Left hindlimb (tissue), 1 donor: ENCODE data around the gene ITGAV.

Experiments
- DNase-seq: peaks from one replicate; pipeline ENCODE4 v3.0.0-alpha.2; 2018

The ITGAV gene

DNA sequence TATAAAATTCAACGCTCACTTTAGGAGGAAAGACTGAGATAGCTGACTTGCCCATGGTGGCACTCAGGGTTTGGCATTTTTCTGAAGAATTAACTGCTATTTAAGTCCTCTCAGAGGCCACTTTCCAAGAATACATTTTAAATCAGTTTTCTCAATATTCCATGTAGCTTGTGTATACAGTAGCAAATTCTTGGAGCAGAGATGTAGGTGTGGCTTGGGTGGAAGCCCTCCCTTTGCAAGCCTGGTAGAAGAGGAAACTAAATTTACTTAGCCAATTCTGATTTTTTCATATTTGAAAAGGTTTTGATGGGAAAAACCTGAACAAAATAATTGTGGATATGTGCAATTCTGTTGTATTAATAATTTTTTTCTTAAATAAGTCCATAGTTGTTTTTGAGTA, 14.0 kb upstream of the ITGAV start:
- no peak for DNase-seq

DNA sequence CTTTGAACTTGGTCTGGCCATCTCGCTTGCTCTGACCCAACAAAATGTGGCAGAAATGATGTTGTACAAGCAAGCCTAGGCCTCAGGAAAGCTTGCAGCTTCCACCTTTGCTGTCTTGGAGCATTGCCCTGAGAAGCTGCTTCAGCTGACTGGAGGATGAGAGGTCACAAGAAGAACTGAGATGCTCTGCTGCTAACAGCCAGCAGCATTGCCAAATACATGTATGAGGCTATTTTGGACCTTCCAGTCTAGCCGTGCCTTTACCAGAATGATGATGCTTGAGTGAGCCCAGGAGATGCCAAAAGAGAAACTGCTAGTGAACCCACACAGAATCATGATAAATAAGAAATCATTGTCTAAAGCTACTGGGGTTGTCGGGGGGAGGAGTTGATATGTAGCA, 13.2 kb upstream of the ITGAV start:
- DNase-seq, result no peak

DNA sequence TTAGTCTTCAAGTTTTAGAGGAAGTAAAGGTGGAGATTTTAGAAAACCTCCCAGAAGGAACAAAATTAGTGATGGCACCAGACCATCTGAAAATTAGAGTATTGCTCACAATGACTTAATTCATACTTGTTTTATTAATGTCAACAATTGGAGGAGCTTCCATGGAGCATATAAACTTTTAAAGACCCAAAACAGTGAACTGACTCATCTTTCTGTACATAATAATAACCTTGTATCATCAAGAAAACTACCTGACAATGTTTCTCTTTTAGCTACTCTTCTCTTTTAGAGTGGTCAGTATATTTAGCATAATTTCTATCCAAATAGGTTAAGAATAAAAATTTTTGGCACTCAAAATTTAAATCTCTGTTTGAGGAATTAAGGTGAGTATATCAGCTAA, 7.2 kb upstream of the ITGAV start:
- no peak for DNase-seq

DNA sequence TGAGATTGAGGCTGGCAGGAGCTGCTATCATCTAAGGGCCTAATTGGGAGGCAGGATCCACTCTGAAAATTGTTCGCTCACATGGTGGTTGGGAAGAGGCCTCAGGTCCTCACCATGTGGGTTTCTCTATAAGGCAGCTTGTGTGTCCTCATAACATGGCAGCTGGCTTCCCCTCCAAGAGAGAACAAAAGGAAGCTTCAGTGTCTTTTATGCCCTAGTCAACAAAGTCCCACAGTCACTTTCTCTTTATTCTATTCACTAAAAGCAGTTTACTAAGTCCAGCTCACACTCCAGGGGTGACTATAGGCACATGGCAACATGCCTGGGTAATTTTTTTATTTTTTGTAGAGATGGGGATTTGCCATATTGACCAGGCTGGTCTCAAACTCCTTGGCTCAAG, 5.8 kb upstream of the ITGAV start:
- no peak for DNase-seq

DNA sequence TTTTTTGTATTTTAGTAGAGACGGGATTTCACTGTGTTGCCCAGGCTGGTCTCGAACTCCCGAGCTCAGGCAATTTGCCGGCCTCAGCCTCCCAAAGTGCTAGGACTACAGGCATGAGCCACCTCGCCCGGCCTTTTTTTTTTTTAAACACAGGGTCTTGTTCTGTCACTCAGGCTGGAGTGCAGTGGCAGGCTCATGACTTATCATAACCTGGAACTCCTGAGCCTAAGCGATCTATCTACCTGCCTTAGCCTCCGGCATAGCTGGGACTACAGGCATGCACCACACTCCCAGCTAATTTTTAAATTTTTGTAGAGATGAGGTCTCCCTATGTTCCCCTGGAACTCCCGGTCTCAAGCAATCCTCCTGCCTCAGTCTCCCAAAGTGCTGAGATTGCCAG, 1.4 kb upstream of the ITGAV start:
- DNase-seq, result no peak

DNA sequence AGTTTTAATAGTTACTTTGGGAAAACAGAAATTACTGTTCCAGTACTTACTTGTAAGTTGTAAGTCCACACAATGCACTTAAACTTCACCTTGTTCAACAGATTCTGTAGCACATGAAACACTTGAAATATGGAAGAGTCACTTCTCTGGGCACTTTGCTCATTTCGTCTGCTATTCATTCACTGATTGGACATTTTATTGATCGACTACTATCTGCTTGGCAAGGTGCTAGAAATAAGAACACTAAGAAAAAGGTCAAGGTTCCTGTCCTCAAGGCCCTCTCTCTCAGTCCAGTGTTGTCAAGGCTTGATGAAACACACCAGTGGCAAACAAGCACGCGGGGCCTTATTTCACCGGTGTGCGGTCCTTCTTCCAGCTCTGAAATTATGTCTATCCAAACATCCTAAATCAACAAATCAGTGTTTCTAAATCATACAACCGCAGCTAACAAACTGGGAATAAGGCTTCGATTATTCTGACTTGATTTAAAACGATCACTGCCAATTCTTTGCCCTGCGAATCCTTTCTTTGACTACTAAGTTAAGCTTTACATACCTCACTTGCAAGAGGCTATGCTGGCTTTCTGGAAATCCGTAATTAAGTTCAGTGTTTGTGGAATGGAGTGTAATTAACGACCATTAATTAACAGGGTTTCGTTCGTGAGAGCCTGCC, 780 bp upstream of the ITGAV start:
- DNase-seq, result peak; percentile 33

DNA sequence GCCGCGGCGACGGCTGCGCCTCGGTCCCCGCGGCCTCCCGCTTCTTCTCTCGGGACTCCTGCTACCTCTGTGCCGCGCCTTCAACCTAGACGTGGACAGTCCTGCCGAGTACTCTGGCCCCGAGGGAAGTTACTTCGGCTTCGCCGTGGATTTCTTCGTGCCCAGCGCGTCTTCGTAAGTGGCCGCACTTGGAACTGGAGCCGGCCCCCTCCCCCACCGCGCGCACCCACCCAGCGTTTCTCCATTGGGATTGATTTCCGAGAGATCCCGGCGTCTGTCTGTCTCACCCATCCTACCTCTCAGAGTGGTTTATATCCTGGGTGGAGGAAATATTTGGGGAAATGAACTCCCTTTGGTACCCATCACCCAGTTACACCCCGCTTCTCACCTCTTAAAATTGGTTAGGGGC, 498 bp downstream of the ITGAV start:
- no peak for DNase-seq

DNA sequence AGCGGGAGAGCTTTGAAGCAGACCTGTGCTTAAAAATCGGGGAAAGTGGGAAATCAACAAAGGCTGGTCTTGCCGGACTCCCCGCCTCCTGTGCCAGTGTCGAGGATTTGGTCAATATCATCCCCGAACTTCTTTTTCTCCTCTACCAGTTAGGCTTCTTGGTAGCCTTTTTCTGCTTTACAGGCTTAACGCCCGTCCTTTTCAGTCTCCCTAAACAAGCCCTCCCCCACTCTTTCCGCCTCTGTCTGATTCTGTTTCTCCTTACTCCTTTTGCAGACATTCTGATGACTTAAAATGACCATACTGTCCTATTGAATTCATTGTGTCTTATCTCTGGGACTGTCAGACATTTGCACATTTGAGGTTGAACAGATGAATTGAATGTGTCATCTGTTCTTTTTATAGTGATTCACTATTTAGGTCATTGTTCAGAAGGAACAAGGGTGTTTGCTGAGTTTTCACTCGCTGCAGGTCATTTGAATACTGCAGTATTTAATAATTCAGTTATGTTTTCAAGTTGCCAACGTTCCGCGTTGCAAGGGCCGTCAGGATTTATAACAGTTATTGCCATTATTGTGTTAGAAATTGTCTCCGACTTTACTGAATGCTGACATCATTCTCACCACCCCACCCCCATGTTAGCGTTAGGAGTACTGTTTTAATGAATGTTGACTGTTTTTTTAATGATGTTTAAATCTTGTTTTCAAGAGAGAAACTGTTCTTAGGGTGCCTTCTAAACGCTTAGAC, 1.1 kb downstream of the ITGAV start:
- no peak for DNase-seq

DNA sequence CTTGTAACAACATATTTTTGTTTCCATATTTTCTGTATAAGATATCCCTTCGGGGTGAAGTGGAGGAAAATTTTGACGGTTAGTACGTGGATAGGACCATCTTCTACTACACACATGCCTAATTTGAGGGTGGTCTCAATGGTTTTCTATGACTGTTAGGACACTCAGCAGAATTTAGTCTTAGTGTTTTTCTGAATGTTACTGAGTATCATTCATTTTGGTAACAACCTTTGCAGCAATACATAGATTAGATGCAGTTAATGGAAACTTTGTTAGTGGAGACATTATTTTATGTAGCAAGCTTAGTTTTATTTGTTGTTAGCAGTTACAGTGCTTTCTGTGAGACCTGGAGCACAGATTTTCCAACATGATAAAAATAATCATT, 1.6 kb downstream of the ITGAV start:
- no peak for DNase-seq

DNA sequence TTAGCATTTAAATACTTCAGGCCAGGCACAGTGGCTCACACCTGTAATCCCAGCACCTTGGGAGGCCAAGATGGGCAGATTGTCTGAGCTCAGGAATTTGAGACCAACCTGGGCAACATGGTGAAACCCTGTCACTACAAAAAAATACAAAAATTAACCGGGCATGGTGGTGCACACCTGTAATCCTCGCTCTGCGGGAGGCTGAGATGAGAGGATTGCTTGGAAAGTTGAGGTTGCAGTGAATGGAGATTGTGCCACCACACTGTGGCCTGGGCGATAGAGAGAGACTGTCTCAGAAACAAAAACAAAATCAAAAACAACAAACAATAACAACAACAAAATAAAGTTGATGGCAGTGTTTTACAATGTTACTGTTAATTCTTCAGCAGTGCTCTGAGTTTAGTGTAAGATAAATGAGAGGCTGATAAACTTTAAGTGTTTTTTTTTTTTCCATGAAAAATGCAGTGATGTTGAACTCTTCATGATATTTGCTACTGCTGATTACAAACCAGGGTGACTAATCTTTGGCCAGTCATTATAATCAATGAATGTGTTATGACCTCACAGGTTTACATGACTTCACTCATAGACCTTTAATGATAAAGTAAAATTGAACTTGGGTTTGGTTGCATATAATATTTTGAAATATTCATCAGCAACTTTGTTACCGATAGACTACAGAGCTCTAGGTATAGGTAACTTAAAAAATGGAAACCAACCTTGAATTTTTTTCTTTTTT, 2.5 kb downstream of the ITGAV start:
- no peak for DNase-seq

DNA sequence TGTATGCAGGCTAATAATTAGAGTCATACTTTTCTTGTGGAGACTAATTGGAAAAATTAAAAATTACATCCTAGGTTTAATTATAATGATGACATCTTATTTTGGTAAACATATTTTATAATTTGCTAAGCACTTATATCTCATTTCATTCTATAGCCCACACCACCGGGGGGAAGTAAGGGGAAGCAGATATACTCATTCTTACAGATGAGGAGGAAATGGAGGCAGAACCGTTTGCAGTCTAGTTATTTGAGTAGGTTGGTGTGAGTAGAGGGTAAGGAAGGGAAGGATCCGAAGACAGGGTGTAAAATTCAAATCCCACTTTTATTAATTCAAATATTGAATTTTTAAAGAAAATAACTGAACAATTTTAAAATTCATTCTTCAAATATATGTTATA, 3.7 kb downstream of the ITGAV start:
- DNase-seq, result no peak

DNA sequence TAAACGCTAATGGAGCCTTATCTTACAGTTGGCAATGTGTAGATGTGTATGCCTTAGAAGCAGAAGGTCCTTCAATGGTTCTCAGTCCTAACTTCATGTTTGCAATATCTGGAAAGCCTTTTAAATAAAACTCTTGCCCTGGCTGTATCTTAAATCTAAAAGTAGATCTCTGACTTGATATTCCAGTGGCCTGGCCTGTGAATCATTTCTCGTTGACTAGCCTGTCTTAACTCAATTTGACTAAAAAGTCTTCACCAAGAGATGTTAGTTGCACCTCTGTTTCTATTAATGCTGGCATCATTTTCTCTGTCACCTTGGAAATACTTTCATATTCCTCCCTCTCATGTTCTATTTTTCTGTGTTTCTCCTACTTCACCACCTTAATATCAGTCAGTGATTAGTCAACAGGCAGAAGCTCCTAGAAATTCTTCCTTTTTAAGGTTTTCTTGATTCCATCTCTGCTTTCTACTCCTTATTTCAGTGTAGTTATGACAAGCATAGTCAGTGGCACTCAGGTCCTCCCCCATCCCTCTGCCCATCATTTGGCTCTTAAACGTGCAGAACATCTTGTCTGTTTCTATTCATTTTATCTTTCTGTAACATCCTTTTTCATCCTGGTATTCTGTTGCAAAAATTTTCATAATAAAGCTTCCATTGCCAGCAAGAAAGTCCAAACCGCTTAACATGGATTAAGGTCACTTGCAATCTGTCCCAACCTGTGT, 4.3 kb downstream of the ITGAV start:
- no peak for DNase-seq

DNA sequence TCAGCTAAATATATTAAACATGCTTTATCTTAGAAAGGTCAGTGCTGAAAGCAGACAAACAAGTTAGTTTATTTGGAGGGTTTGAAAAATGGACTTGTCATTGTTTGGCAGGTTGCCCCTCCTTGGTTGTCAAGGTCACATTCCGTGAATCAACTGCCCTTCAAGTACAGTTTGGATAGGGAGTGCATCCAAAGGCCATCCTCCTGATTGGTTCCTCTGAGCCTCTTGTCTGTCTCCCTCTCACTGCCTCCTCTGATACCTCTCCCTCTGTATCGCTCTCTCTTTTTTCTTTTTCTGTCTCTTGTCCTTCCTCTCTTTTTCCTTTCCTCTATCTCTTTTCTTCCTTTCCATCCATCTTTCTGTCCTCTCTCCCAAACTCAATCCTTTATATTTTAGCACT, 5.4 kb downstream of the ITGAV start:
- DNase-seq, result no peak

DNA sequence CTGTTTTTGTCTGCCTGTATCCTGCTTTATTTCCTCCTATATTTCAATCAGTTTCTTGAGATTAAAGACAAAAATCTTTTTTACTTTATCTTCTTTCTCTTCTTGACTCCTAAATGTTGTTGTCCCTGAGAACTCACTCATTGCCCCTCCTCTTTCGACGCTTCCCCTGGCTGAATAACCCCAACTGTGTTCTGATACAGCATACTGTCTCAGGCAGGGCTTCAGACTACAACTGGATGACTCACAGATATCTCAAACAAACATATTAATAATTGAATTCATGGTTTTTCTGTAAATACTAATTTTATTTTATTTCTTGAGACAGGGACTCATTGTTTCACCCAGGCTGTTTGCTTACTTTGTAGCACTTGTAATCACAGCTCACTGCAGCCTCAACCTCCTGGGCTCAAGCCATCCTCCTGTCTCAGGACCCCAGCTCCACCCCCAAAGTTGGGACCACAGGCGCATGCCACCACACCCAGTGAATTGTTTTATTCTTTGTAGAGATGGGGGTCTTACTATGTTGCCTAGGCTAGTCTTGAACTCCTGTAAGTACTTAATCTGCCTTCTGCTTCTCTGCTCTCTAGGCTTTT, 9.4 kb downstream of the ITGAV start:
- DNase-seq, result no peak

DNA sequence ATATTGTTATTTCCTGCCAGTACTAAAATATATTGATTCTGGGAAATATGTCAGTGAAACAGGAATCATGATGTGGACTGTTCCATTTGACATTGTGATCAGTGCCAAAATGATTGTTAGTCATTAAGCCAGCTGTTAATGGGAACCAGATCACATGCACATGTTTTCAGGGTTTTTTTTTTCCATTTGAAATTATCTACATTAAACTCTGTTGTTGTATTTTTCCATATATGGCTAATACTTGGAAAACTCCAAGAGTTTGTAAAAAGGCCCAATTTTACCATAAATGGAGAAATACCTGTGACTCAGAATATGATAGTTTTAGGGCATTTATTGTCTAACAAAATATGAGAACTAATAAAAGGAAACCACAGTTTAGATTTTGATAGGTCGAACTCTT, 13.4 kb downstream of the ITGAV start:
- DNase-seq, result no peak

DNA sequence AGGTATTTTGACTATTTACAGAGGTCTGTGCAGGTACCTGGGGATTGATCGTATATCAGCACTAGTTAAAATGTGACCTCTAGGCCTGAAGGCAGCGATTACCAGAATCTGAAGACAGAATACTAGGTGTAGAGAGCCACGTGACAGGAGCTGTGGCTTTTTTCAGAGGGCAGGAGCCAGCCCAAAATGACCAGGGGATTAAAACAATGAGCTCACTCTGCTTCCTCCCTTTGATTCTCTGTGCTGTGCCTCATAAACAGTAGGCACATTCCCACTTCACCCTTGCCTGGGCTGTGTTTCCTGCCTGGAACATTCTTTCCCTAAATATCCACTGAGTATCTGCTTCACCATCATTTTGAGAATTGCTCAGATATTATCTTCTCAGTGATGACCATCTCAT, 15.2 kb downstream of the ITGAV start:
- DNase-seq, result no peak

DNA sequence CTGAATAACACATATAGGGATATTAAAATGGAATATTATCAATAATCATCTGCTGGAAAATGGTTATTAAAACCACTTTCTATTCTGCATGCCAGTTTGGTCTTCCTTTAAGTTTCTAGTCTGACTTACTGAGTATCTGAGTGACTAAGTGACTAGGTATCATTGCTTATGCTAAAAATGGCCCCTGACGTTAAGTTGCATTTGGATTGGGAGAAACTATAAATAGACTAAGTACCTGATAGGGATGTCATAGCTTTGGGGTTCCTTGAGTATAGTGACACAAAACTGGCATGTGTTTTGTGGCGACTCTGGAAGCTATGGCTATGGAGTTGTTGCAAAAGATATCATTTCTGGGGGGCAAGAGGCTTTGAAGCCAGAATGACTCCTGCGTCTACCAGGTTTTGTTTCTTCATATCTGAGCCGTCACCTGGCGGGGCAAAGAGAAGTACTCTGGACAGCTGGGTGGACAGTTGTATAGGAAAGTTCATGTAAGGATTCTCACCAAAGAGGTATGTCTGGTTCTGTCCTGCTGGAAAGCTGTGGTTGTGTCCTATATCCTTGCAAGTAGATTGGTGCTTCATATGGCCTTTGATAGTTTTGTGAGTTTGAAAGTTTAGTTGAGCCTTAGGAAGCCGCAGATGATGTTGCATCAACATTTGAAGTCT, 17.9 kb downstream of the ITGAV start:
- no peak for DNase-seq

DNA sequence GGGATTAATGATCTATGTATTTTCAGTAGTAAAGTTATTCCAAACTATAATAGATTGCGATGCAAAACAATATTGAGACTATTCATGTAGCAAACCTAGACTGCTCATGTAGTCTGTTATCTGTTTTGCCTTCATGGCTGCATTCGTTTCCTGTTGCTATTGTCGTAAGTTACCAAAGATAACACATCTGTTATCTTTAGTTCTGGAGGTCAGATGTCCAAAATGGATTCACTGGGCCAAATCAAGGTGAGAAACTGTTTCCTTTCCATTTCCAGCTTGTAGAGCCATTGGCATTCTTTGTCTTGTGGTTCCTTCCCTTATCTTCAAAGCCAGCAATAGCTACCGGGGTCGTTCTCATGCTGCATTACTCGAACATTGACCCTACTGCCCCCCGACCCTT, 20.9 kb downstream of the ITGAV start:
- no peak for DNase-seq

DNA sequence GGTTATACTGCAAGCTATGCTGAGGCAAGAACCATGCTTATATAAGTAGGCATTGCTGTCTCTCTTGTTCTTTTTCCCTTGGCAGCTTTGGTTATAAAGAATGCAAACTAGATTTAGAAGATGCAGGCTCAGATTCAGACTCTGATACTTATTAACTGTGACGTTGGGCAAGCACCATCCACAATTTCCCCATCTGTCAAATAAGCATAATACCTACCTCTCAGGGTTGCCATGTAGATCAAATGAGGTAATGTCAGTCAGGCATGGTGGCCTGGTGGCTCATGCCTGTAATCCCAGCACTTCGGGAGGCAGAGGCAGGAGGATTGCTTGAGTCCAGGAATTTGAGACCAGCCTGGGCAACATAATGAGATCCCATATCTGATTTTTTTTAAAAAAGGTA, 21.7 kb downstream of the ITGAV start:
- no peak for DNase-seq

DNA sequence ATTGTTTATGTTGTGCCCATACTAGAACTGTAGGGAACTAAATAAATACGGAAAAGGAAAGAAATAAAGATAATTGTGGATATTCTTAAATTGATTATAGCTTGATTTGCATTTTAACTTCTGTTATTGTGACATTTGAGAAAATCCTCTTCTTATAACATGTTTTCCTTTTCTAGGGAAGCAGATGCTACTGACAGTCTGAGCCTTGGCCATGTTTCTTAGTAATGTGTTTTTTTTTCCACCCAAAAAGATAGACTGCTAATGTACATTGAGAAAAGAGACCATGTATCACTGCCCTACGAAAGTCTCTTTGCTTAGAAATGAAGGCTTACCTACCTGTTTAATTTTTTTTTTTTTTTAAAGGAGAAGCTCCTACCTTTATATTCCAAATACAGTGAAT, 22.2 kb downstream of the ITGAV start:
- DNase-seq, result no peak

DNA sequence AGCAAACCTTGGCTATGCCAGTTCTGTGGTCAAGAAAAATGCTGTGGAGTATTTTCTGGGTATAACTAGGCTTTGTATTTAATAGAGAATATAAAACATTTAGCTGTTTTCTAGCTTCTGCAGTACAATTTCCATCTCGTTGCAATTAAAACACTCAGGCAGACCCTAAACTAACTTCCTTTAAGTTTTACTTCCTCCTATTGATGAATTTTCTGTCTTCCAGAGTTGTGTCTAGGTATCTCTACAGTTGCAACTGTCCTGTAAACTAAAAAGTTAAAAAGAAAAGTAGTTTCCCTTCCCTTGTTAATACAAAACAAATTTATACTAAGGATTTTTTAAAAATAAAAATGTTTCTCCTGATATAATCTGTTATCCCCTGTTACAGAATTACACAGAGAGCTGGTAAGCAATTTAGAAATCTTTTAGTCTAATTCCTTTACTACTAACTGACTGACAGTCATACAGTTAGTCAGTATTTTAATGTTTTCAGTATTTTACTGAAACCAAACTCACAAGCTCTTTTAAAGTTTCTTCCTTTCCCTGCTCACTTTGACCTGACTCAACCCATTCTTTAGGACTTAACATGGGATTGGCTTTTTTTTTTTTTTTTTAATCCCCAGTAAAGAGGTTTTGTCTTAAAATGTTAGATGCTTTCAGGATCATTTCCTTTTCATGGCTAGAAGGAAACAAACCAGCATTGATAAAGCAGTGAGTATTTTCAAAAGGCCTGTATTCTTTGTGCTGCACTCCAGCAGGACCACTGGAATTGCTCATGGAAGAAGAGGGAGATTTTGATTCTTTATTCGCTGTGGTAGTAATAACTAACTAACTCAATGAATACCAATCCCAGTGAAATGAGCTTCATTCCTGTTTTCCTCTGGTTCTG, 22.9 kb downstream of the ITGAV start:
- DNase-seq, result no peak

DNA sequence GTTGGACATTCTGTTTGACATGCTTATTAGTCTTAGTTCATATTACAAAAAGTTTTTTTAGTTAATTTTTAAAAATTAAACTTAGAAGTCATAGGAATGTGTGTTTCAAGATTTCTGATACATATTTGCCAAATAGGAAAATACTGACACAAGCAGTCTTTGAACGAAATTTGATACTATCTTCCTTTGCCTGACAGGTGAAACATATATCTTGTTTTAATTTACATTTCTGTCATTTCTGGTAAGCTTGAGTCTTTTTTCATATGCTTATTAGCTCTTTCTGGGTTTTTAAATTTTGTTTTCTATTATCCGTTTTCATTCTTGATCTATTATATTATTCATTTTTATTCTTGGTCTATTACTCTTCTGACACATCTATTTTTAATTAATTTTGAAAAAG, 24.5 kb downstream of the ITGAV start:
- DNase-seq, result no peak
